HG03565 (cell line): Measurements from ENCODE around the gene SERPINA10.
"Not testable (repeated sequence)": the region's sequence is repeated elsewhere in the genome, so short reads cannot be mapped to it uniquely, and the experiment has no call there.

Source experiments
- ATAC-seq: cut with Tn5 transposase; IDR thresholded peaks from one replicate; pipeline ENCODE4 v1.9.1; 2021; ENCODE audit warnings: mild to moderate bottlenecking, moderate library complexity; ENCODE audit not compliant: unreplicated experiment

The SERPINA10 gene

GRCh38 chr14:94314890-94315289 is 21.8 kb upstream of the SERPINA10 start:
- ATAC-seq = no peak

- ATAC-seq = no peak
These were observed 21.1 kb upstream of the SERPINA10 start for GRCh38 chr14:94313991-94314655.

- no peak for ATAC-seq
These were observed 19.6 kb upstream of the SERPINA10 start for GRCh38 chr14:94312481-94313246.

GRCh38 chr14:94310248-94310647 is 17.2 kb upstream of the SERPINA10 start:
- no peak for ATAC-seq

DNA sequence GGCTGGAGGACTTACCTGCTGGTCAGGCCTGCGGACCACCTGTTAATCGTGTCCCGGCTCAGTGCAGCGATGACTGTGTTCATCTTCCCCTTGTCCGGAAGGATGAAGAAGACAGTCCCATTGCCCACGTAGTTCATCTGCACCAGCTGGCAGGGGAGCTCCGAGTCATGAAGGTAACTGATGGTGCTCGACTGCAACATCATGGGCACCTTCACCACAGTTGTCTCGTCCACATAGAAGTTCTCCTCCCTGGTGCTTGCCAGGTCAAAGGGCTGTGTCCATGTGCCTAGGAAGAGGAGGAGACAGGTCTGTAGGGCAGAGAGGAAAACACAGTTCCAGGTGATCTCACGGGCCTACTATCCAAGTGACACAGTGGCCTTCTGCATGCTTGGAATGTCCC is 16.7 kb upstream of the SERPINA10 start:
- ATAC-seq = no peak

GRCh38 chr14:94307410-94307992 is 14.4 kb upstream of the SERPINA10 start:
- ATAC-seq = no peak

DNA sequence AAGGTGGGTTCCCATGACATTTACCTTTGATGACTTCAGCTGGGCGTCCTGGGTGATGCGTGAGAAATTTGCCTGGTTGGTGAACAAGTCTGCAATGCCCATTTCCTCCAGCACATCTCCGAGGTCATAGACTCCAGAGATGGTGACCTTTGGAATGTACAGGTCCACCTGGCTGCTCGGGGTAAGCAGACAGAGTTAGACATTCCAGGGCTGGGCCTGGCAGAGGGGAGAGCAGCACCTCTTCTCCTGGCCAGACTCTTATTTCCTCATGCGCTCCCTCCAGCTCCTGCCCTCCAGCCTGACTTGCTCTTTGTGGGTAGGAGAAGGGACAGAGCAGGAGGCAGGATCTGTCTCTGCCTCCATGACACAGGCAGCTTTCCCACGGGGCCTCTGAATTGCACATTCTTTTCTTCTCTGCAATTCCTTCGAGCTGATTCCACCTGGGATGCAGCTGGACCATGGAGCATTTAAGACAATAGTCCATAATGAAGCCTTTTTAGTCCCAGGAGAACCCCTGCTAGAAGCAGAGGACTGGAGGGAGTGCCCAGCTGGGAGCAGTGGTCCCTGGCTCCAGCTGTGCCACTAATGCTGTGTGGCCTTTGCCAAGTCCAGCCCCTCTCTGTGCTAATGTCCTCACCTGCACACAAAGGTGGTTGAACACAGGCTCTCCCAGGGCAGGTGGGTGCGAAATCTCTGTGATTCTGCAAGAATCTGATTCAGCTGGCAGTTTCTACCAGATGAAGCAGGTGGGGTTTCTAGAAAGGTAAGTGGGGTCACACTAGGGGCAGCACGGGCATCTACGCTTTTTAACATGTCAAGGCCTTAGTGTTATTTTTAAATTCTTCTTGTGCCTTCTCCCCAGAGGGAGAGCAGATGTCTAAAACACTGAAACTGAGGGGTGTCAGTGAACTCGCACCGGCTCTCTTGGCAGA is 13.2 kb upstream of the SERPINA10 start:
- ATAC-seq = no peak

DNA sequence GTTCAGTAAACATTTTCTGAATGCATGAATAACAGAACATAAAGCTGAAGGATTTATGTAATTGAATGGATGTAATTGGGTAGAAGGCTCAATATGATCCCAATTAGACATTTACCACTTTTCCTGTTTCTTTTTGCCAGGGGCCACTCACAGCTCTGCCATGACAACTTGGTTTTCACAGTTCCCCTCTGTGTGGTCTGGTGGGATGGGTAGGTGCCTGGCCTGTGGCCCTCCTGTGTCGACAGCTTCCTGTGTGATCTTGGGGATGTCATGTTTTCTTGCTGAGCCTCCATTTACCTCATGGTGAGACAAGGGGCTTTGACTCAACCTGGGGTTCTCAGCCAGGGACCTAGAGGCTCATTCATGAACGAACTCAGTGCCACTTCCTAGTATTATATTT is 12.6 kb upstream of the SERPINA10 start:
- ATAC-seq = no peak

DNA sequence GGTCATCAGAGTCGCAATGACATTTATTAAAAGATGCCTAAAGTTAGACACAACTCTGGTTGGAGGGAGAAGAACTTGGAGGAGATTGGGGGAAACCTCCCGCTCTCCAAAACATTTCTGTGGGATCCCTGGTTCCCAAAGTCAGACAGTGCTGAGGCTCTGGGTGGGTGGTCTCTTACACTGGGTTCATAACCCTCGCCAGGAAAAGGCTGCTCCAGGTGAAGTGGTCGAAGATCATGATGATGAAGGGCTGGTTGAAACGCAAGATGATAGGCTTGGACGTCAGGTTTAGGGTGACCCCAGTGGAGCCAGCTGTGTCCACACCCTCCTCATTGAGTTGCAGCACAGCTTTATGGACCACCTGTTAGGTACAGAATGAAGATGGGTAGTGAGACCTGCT is 11.2 kb upstream of the SERPINA10 start:
- no peak for ATAC-seq

GRCh38 chr14:94303111-94303510 is 10.0 kb upstream of the SERPINA10 start:
- ATAC-seq = no peak

DNA sequence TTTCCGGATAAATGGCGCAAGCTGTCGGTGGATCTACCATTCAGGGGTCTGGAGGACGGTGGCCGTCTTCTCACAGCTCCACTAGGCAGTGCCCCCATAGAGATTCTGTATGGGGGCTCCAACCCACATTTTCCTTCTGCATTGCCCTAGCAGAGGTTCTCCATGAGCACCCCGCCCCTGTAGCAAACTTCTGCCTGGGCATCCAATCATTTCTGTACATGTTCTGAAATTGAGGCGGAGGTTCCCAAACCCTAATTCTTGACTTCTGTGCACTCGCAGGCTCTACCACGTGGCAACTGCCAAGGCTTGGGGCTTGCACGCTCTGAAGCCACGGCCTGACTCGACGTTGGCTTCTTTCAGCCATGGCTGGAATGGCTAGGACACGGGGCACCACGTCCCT is 5.1 kb upstream of the SERPINA10 start:
- ATAC-seq = no peak

DNA sequence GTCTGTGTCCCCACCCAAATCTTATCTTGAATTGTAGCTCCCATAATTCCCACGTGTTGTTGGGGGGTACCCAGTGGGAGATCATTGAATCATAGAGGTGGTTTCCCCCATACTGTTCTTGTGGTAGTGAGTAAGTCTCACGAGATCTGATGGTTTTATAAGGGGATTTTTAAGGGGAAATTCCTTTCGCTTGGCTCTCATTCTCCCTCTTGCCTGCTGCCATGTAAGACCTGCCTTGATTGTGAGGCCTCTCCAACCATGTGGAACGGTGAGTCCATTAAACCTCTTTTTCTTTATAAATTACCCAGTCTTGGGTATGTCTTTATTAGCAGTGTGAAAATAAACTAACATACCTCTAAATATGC is 3.1 kb upstream of the SERPINA10 start:
- not testable (repeated sequence) for ATAC-seq

DNA sequence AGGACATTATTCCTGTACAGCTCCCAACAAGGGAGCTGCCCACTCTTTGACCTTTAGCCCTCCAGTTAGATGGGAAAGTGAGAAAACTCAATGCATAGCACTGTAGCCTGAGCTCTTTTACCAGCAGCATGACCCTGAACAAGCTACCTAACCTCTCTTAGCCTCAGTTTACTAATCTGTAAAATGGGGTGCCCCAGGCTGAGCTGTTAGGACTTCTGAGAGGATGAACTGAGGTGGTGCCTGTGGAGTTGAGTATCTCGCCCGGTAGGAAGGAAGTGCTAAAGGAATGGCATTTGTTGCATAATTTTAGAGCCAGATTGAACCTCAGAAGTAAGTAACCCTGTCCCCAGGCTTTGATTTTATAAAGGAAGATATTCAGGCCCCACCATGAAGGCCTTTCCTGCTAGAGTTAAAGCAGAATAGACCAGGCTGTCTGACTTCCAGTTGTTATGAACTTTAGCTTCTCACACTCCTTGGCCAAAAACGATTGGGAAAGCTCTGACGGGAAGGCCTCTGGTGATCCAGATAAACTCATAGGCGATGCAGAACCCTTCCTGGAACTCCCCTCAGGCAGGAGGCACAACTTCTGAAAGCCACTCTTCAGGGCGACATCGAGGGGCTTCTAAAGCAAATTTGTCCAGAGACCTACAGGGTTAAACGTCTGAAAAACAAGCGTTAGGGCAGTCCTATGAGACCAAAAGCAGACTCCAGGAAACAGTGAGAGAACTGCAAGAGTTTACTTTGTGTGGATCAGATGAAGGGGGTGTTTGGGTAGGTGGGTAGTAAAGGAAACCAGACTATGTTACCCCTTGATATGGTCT is 2.5 kb upstream of the SERPINA10 start:
- no peak for ATAC-seq

DNA sequence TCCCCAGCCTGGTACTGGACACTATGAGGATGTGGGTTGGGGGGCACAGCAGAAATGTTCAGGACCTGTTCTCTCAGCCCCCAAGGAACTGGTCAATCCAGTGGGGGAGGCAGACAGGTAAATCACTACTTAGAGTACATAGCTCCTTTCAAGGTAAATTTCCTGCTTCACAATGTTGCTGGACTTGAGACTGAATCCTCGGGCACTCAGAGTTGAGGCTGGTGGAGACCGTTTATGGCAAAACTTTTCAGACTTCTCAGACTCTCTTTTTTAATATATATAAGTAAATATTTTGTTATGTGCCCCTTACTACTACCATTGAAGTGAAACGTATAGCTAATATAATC is 483 bp upstream of the SERPINA10 start:
- no peak for ATAC-seq

GRCh38 chr14:94292526-94292871 is 569 bp downstream of the SERPINA10 start:
- ATAC-seq = no peak

DNA sequence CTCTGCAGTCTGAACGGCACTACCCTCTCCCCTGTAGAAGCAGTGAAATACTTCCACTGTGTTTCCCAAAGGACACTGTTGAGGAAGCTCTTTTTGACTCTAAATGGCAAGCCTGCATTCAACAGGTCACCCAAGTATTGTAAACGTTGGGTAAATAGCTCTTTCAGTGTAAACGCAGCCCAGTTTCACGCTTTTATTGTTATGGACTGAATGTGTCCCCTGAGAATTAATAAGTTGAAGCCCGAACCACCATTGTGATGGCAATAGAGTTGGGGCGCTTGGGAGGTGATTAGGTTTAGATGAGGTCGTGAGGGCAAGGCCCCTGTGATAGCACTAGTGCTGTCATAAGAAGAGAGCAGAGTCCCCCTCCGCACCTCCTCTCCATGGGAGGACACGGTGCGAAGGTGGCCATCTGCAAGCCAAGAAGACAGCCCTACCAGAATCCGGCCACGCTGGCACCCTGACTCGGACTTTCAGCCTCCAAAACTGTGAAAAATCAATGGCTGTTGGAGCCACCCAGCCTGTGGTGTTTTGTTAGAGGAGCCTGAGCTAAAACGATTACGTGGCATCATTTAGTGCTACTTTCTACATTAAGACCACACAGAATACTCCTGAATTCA is 1.1 kb downstream of the SERPINA10 start:
- no peak for ATAC-seq

- no peak for ATAC-seq
These were observed 1.7 kb downstream of the SERPINA10 start for GRCh38 chr14:94291159-94291905.

- no peak for ATAC-seq
These were observed 2.9 kb downstream of the SERPINA10 start for GRCh38 chr14:94290197-94290596.
